Measurements from ENCODE around the gene AADACL4.
"Not testable (repeated sequence)": the region's sequence is repeated elsewhere in the genome, so short reads cannot be mapped to it uniquely, and the experiment has no call there.

Gene AADACL4

DNA sequence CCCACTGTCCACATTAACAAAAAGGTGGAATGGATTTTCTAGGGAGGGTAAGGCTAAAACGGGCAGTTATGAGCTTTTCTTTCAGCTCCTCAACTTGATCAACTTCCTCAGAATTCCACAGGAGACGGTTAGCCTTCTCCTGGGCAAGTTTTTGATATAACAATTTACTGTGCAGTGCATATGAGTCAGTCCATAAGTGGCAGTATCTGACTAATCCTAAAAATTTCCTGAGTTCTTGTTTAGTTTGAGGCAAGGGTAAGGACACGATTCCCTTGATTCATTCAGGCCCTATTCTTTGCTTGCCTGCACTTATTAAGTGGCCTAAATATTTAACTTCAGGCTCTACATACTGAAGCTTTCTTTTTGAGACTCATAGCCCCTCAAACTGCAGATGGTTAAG is 65.8 kb downstream of the AADACL4 start:
- DNase-seq (ENCODE audit: low read depth in 2 of 2), result no peak

DNA sequence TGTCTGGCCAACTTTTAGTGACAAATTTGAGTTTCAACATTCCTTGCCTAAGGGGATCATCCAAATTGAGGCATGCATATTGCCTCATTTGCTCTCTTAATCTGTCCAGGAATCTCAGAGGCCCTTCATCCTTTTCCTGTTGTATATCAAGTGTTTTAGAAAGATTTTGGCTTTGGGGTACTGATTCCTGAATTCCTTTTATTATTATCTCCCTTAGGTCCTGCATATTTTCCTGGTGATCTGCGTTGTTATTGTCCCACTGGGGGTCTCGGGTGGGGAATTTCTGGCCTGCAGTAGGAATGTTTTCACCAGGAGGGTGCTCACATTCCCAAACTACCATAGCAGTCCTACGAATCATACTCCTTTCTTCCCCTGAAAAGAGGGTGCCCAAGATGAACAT is 67.7 kb downstream of the AADACL4 start:
- no peak for DNase-seq (ENCODE audit: low read depth in 2 of 2)

DNA sequence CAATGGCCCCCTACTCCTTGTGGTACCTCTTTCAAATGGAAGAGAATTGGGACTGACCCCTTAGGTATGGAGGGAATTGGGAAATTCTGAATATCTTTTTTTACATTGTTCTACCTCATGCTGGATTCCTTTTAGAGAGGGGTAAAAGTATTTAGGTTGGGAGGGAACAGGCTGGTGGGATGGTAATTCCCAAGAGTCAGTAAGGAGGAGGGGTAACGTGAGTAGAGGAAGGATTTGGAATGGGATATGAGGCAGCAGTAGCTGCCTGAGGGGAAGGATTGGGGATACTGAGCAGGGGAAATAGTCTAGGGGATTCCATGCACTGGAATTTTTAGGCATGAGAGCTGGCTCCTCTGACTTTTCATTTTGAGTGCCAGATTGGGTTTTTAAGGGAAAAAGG is 68.2 kb downstream of the AADACL4 start:
- DNase-seq (ENCODE audit: low read depth in 2 of 2), result no peak

DNA sequence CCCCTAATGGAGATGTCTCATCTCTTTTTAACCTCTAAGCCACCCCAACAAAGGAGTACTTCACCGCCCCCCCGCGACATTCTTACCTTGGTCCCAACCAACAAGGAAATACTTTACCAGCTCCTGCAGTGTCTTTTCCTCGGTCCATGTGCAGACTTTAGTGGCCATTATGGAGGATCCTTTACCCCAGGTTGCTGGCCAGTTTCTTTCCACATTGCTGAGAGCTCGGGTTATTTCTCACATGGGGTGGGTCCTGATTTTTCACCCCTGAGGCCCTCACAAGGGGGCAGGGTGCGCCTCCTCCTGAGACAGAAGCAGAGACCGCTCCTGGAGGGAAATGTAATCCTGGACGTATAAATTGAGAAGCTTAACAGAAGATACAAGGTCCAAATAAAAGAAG is 69.0 kb downstream of the AADACL4 start:
- DNase-seq (ENCODE audit: low read depth in 2 of 2), result no peak

DNA sequence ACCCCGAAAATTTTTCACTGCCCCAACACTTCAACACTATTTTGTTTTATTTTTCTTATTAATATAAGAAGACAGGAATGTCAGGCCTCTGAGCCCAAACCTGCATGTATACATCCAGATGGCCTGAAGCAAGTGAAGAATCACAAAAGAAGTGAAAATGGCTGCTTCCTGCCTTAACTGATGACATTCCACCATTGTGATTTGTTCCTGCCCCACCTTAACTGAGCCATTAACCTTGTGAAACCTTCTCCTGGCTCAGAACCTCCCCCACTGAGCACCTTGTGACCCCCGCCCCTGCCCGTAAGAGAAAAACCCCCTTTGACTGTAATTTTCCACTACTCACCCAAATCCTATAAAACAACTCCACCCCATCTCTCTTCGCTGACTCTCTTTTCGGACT is 69.8 kb downstream of the AADACL4 start:
- DNase-seq (ENCODE audit: low read depth in 2 of 2), result not testable (repeated sequence)

DNA sequence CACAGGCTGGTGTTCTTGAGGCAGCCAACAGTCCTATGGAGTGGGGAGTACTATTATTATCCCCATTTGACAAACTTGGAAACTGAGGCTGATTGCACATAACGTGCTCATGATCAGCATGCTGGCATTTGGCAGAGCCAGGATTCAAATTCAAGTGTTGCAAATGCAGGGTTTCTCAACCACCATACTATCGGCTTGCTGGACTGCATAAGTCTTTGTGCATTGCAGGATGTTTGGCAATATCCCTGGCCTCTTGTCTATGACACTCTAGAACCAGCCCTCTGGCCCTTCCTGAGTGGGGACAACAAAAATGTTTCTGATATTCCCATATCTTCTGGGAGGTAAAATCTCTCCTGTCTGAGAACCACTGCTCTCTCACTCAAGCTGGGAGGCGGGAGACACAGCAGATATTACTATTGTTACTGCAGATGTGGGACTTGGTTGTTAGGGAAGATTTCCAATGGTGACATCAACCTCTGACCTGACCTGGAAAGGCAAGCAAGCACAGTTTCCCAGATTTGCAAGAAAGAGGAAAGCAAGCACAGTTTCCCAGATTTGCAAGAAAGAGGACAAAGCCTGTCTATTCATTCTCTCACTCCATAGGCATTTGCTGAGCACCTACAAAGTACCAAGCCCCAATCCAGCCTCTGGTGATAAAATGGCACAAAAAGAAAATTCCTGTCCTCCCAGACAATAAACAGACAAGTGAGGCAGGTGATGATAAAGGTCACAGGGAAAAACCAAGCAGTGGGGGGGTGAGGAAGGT is 71.0 kb downstream of the AADACL4 start:
- no peak for DNase-seq (ENCODE audit: low read depth in 2 of 2)

DNA sequence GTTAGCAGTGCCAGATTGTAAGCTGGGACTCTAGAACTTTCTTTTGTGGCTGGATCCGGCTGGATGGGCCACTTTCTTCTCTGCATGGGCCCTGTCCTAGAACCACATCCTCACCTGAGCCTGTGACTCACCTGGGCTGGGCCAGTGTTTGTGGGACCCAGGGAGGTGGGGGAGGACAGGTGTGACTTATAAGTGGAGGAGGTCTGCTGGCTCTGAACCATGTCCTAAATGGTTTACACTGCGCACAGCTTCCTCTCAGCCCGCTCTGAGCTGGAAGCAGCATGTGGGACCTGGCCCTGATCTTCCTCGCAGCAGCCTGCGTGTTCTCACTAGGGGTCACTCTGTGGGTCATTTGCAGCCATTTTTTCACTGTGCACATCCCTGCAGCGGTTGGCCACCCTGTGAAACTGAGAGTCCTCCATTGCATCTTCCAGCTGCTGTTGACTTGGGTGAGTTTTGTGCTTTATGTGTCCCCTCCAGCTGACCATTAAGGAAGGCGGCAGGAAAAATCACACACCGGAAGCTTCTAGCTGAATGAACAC is 72.1 kb downstream of the AADACL4 start, which contains the start of gene AADACL3:
Gene AADACL3, plus strand, starts transcription at position 215 of the 542 bp plus-strand sequence. Its CDS starts 67 bp downstream, at position 282.
- DNase-seq (ENCODE audit: low read depth in 2 of 2), result no peak

All from stimulated activated CD8-positive, alpha-beta memory T cell treated with anti-CD3 and anti-CD28 coated beads, Interleukin-7, amount 100 ng/mL, for 1 hour (primary cell).